NCI-H2029 treated with DMSO at 0.1 percent for 48 hours (cell line): ENCODE data around the gene HEATR1.
"Not testable (repeated sequence)": the region's sequence is repeated elsewhere in the genome, so short reads cannot be mapped to it uniquely, and the experiment has no call there.

Experiments
- DNase-seq: peaks from one replicate; lab custom pipeline; 2025; lab: John Stamatoyannopoulos, UW

Gene HEATR1

GRCh38 chr1:236603991-236604904 is at the start of gene HEATR1:
TSS of gene HEATR1 (minus strand) at chr1:236604516. CDS start at chr1:236604095, 421 bp downstream.
- peak; percentile 51 for DNase-seq

GRCh38 chr1:236645016-236645680 is 40.8 kb upstream of the HEATR1 start:
- DNase-seq = no peak

GRCh38 chr1:236642763-236643162 is 38.4 kb upstream of the HEATR1 start:
- no peak for DNase-seq

- DNase-seq = no peak
Observed at GRCh38 chr1:236639686-236640085, 35.4 kb upstream of the HEATR1 start.

- DNase-seq = no peak
Observed at GRCh38 chr1:236638945-236639344, 34.6 kb upstream of the HEATR1 start.

GRCh38 chr1:236636017-236636416 is 31.7 kb upstream of the HEATR1 start:
- no peak for DNase-seq

GRCh38 chr1:236627727-236628408 is 23.6 kb upstream of the HEATR1 start:
- no peak for DNase-seq

GRCh38 chr1:236623371-236624166 is 19.3 kb upstream of the HEATR1 start:
- DNase-seq = no peak

GRCh38 chr1:236622407-236622806 is 18.1 kb upstream of the HEATR1 start:
- no peak for DNase-seq

GRCh38 chr1:236619398-236619797 is 15.1 kb upstream of the HEATR1 start:
- DNase-seq = no peak

- DNase-seq = no peak
Observed at GRCh38 chr1:236618507-236618906, 14.2 kb upstream of the HEATR1 start.

- DNase-seq = no peak
Observed at GRCh38 chr1:236615399-236616148, 11.3 kb upstream of the HEATR1 start.

- DNase-seq = no peak
Observed at GRCh38 chr1:236612349-236612748, 8.0 kb upstream of the HEATR1 start.

GRCh38 chr1:236608930-236609726 is 4.8 kb upstream of the HEATR1 start:
- no peak for DNase-seq

GRCh38 chr1:236607597-236607996 is 3.3 kb upstream of the HEATR1 start:
- not testable (repeated sequence) for DNase-seq

- DNase-seq = peak; percentile 44
Observed at GRCh38 chr1:236604905-236605806, 840 bp upstream of the HEATR1 start.

- no peak for DNase-seq
Observed at GRCh38 chr1:236602171-236602570, 2.1 kb downstream of the HEATR1 start.

GRCh38 chr1:236590553-236591150 is 13.7 kb downstream of the HEATR1 start:
- no peak for DNase-seq

- no peak for DNase-seq
Observed at GRCh38 chr1:236589531-236589930, 14.8 kb downstream of the HEATR1 start.
